HepG2 (cell line): ENCODE data around the gene ASPM.

ENCODE experiments used
- ATF2 ChIP-seq: sonication (generic); formaldehyde crosslinking; IDR thresholded peaks from 2 replicates; pipeline ENCODE4 v1.4.0; 2020; ENCODE audit warnings: missing genetic modification reagents
- ATF3 ChIP-seq: sonication (generic); formaldehyde crosslinking; IDR thresholded peaks from 2 replicates; pipeline ENCODE4 v1.4.0; 2020; ENCODE audit warnings: missing genetic modification reagents
- CEBPB ChIP-seq: IDR thresholded peaks from 2 replicates; pipeline ENCODE4 v1.6.1; 2011; ENCODE audit warnings: low read depth, low read length, improper control_type of control experiment, borderline replicate concordance
- CTCF ChIP-seq: sonication (generic); formaldehyde crosslinking; IDR thresholded peaks from 2 replicates; pipeline ENCODE4 v1.5.0; 2020; ENCODE audit warnings: mild to moderate bottlenecking, missing genetic modification reagents, moderate library complexity
- HES4 ChIP-seq: sonication (generic); formaldehyde crosslinking; IDR thresholded peaks from 2 replicates; pipeline ENCODE4 v1.9.0; 2021; ENCODE audit warnings: mild to moderate bottlenecking, missing genetic modification reagents, borderline replicate concordance
- POLR2A ChIP-seq, 2 experiments: IDR thresholded peaks; 2 replicates each; pipeline ENCODE4 v1.6.1; 2011; ENCODE audit warnings: low read depth in 2 of 2, low read length in 2 of 2, mild to moderate bottlenecking in 1 of 2, moderate library complexity in 1 of 2; ENCODE audit not compliant: insufficient read depth in 1 of 2
- TCF7 ChIP-seq: sonication (generic); IDR thresholded peaks from 2 replicates; pipeline ENCODE4 v1.6.1; 2016; ENCODE audit warnings: antibody characterized with exemption, low read depth
- TFAP4 ChIP-seq: sonication (generic); IDR thresholded peaks from 2 replicates; pipeline ENCODE4 v1.6.1; 2016; ENCODE audit warnings: low read depth, borderline replicate concordance
- ZBTB33 ChIP-seq: sonication (generic); formaldehyde crosslinking; IDR thresholded peaks from 2 replicates; pipeline ENCODE4 v1.4.0; 2020; ENCODE audit warnings: missing genetic modification reagents
- ZBTB8A ChIP-seq: sonication (generic); formaldehyde crosslinking; IDR thresholded peaks from 2 replicates; pipeline ENCODE4 v1.4.0; 2020; ENCODE audit warnings: mild to moderate bottlenecking, low read depth, missing genetic modification reagents, borderline replicate concordance
- ZNF17 ChIP-seq: sonication (generic); formaldehyde crosslinking; IDR thresholded peaks from 2 replicates; pipeline ENCODE4 v1.5.0; 2020; ENCODE audit warnings: mild to moderate bottlenecking, missing genetic modification reagents
- ZNF570 ChIP-seq: sonication (generic); formaldehyde crosslinking; IDR thresholded peaks from 2 replicates; pipeline ENCODE4 v1.4.0; 2020; ENCODE audit warnings: mild to moderate bottlenecking, missing genetic modification reagents, borderline replicate concordance
- ZNF687 ChIP-seq: sonication (generic); formaldehyde crosslinking; IDR thresholded peaks from 2 replicates; pipeline ENCODE4 v1.5.1; 2020; ENCODE audit warnings: mild to moderate bottlenecking, missing genetic modification reagents, moderate library complexity
- ZNF747 ChIP-seq: sonication (generic); formaldehyde crosslinking; IDR thresholded peaks from 2 replicates; pipeline ENCODE4 v1.8.1; 2023; ENCODE audit warnings: missing genetic modification reagents, mild to moderate bottlenecking, borderline replicate concordance

- TF ChIP-seq ZBTB8A (CRISPR knock-in tag) = no peak
- TF ChIP-seq CTCF (CRISPR knock-in tag) = no peak
- no peak for TF ChIP-seq CEBPB
- TF ChIP-seq POLR2A (IDR thresholded peaks at IDR 0.05; ENCODE audit: insufficient read depth in 1 of 2, low read depth in 2 of 2, low read length in 2 of 2) = no peak
- no peak for TF ChIP-seq HES4
- no peak for TF ChIP-seq ATF2 (CRISPR knock-in tag)
- no peak for TF ChIP-seq ZNF570
- TF ChIP-seq TCF7 = no peak
- TF ChIP-seq ATF3 (CRISPR knock-in tag) = no peak
- TF ChIP-seq ZNF747 (CRISPR knock-in tag) = no peak
- no peak for TF ChIP-seq ZBTB33 (CRISPR knock-in tag)
- TF ChIP-seq TFAP4 = no peak
- no peak for TF ChIP-seq ZNF687 (CRISPR knock-in tag)
- no peak for TF ChIP-seq ZNF17 (CRISPR knock-in tag)
Observed at GRCh38 chr1:197081117-197081753, 65.2 kb downstream of the ASPM start.
